GM12892 (cell line): ENCODE measurements around the gene NATD1.

Experiments used
- DNase-seq: peaks from one replicate; pipeline ENCODE4 v3.0.0; 2011; ENCODE audit not compliant: insufficient read length
- FAIRE-seq: peaks from 2 replicates; lab custom pipeline; 2011; peaks lifted over from hg19 to GRCh38; lab: Jason Lieb, UNC
- POLR2A ChIP-seq: IDR thresholded peaks from 2 replicates; pipeline ENCODE4 v1.6.1; 2011; ENCODE audit warnings: low read depth, low read length, control low read depth
- POLR2AphosphoS5 ChIP-seq: IDR thresholded peaks from 2 replicates; pipeline ENCODE4 v1.6.1; 2011; ENCODE audit warnings: low read depth, low read length, control low read depth
- TAF1 ChIP-seq: IDR thresholded peaks from 2 replicates; pipeline ENCODE4 v1.6.1; 2011; ENCODE audit warnings: low read depth, mild to moderate bottlenecking, control low read depth, low read length, borderline replicate concordance

Gene NATD1

DNA sequence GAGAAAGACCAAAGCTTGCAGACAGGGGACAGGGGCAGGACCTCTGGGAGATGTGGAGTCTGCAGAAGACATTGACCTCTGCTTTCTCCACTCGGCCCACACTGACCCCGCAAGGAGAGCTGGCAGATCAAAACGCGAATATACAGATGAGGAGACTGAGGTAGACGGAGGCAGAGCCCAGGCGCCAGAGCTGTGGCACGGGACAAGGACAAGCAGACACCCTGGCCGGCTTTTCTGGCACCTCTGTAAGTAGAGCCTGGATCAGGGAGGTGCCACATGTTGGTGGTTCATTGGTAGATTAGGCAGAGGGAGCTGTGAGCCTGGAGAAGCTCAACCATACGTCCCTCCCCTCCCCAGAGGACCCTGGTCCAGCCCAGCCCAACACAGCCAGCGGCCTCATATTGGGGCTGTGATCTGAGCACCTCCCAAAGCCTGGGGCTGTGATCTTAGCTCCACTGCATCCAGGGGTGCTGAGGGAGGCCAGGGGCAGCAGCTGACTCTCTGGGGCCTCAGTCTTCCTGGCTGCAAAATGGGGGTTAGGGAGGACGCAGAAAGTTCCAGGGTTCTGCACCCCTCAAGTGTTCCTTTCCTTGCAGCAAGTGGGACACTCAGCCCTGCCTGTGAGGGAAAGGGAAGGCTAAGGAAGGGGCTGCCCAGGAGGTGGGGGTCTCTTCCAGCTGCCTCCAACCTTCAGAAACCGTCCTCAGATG lies 4.0 kb downstream of the NATD1 start:
- FAIRE-seq, result no peak
- no peak for DNase-seq
- TF ChIP-seq POLR2A, result no peak
- no peak for TF ChIP-seq TAF1
- TF ChIP-seq POLR2AphosphoS5, result no peak

DNA sequence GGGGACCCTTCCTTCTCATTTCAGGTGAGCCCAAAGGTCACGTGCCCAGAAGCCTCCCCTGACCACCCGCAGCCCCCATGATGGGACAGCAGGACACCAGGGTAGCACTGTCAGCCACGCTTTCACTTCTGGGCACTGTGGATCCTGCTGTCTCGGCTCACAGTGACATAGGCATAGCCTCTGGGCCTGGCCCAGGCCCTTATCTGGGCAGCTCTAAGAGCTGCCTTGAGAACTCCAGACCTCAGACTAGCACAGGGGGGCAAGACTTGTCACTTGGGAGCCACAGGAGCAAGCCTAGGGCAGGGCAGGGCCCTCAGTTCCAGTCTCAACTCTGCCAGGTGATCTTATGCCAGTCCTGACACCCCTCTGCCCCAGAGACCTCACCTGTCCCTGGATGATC lies 4.7 kb downstream of the NATD1 start:
- TF ChIP-seq TAF1, result no peak
- TF ChIP-seq POLR2AphosphoS5, result no peak
- TF ChIP-seq POLR2A, result no peak
- FAIRE-seq, result no peak
- DNase-seq, result no peak

- DNase-seq, result no peak
- TF ChIP-seq POLR2A, result no peak
- FAIRE-seq, result no peak
Measured at GRCh38 chr17:21247552-21248258, 5.5 kb downstream of the NATD1 start.

- no peak for FAIRE-seq
- DNase-seq, result no peak
Measured at GRCh38 chr17:21246698-21247097, 6.5 kb downstream of the NATD1 start.

DNA sequence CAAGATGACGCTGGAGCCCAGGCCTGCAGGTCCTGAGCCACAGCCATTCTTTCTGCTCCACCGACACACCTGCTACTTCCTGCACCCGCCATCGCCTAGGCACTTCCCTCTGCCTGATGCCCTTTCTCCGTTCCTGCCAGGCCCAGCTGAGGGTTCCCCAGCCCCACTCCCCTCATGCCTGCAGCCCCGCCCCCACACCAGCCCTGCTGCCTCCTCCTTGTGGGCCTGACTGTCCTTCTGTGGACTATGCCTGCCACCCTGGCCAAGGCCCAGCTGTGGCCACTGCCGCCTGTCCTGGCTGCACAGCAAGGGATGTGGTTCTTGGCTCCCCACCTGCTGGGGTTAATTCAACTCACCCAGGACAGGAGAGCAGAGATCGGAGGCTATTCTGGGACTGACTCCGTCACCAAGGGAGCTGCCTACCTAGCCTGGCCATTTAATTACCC lies 7.5 kb downstream of the NATD1 start:
- DNase-seq (no peak), FAIRE-seq (no peak)
- TF ChIP-seq TAF1 (no peak), POLR2AphosphoS5 (no peak), POLR2A (no peak)

More at GRCh38 chr17:21246698-21247097, 6.5 kb downstream of the NATD1 start:
- TF ChIP-seq POLR2A (no peak), TAF1 (no peak), POLR2AphosphoS5 (no peak)

- TF ChIP-seq TAF1, result no peak
- no peak for TF ChIP-seq POLR2A
- TF ChIP-seq POLR2AphosphoS5, result no peak
- no peak for FAIRE-seq
- no peak for DNase-seq
Measured at GRCh38 chr17:21243516-21244303, 9.5 kb downstream of the NATD1 start.

- TF ChIP-seq POLR2A, result no peak
- no peak for TF ChIP-seq POLR2AphosphoS5
- TF ChIP-seq TAF1, result no peak
- FAIRE-seq, result no peak
Measured at GRCh38 chr17:21242780-21243515, 10.3 kb downstream of the NATD1 start.

GRCh38 chr17:21242026-21242697 lies 11.0 kb downstream of the NATD1 start:
- DNase-seq (no peak), FAIRE-seq (no peak)
- TF ChIP-seq POLR2AphosphoS5 (no peak), TAF1 (no peak), POLR2A (no peak)

More at GRCh38 chr17:21242780-21243515, 10.3 kb downstream of the NATD1 start:
- no peak for DNase-seq

- TF ChIP-seq TAF1 (no peak), POLR2A (no peak), POLR2AphosphoS5 (no peak)
- FAIRE-seq (no peak), DNase-seq (no peak)
Measured at GRCh38 chr17:21241564-21241963, 11.6 kb downstream of the NATD1 start.

DNA sequence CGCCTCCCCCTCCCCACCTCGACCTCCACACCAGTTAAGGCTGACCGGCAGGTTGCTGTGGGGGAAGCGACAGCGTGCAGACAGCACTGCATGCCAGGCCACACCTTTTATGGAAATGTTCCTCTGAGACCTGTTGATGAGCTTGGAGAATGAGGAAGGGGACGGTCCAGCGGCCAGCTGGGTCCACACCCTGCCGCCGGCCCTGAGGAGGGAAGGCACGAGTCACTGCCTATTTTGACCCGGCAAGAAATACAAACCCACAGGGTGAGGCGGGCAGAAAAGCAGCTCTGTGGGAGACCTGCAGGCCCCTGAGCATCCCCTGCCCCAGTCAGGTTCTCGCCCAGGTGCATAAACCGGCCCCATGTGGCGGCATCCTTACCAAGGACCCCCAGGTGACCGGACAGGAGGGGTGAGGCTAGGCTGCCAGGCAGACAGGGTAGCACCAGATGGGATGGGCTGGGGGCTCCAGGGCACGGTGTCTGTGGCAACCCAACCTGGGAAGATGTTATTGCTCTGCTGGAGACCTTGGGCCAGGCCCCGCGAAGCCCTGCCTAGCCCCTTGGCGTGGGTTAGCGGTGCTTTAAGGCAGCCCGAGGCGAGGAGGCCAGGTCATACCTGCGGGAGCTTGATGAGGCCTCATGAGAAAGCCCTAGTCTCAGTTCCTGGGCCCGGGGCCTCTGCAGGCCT lies 12.7 kb downstream of the NATD1 start:
- TF ChIP-seq POLR2AphosphoS5, result no peak
- TF ChIP-seq POLR2A, result no peak
- TF ChIP-seq TAF1, result no peak
- FAIRE-seq, result no peak
- no peak for DNase-seq

GRCh38 chr17:21239680-21240368 lies 13.4 kb downstream of the NATD1 start:
- TF ChIP-seq POLR2AphosphoS5 (no peak), POLR2A (no peak)
- FAIRE-seq, result no peak
- no peak for DNase-seq
